H9 (cell line): ENCODE results near the gene STARD3. TPM values are rescaled to one million over a fixed set of nuclear protein-coding genes. Genes with fewer than 3 reads are reported as not detected.
A peak's percentile ranks its signal among the peaks of the same experiment; 100 is the strongest.

Experiments
- DNase-seq: peaks from one replicate; pipeline ENCODE4 v3.0.0-alpha.2; 2017
- H2AFZ ChIP-seq: one replicate; pipeline ENCODE4 v1.6.1; 2013; ENCODE audit warnings: mild to moderate bottlenecking, low read length, control low read depth, moderate library complexity
- H2AK5ac ChIP-seq: 2 replicates; pipeline ENCODE4 v1.6.1; 2013; ENCODE audit warnings: low read length, control low read depth, mixed read lengths; ENCODE audit not compliant: insufficient read length
- H2BK120ac ChIP-seq: one replicate; pipeline ENCODE4 v1.6.1; 2013; ENCODE audit warnings: low read depth, mild to moderate bottlenecking, low read length, control low read depth, inconsistent platforms; ENCODE audit not compliant: poor library complexity, severe bottlenecking
- H2BK12ac ChIP-seq: 2 replicates; pipeline ENCODE4 v1.6.1; 2013; ENCODE audit warnings: low read length, control low read depth, mixed read lengths, low read depth; ENCODE audit not compliant: insufficient read length
- H2BK15ac ChIP-seq: 2 replicates; pipeline ENCODE4 v1.6.1; 2013; ENCODE audit warnings: low read depth, low read length, control low read depth
- H2BK20ac ChIP-seq: one replicate; pipeline ENCODE4 v1.6.1; 2013; ENCODE audit warnings: low read depth, mild to moderate bottlenecking, low read length, control low read depth, inconsistent platforms; ENCODE audit not compliant: poor library complexity, severe bottlenecking
- H2BK5ac ChIP-seq: 2 replicates; pipeline ENCODE4 v1.6.1; 2013; ENCODE audit warnings: low read length, control low read depth, mixed read lengths; ENCODE audit not compliant: insufficient read length
- H3K14ac ChIP-seq: 2 replicates; pipeline ENCODE4 v1.6.1; 2013; ENCODE audit warnings: low read length, control low read depth; ENCODE audit not compliant: insufficient read depth
- H3K18ac ChIP-seq: 2 replicates; pipeline ENCODE4 v1.6.1; 2013; ENCODE audit warnings: low read depth, mild to moderate bottlenecking, mixed read lengths, low read length, control low read depth; ENCODE audit not compliant: insufficient read length
- H3K23ac ChIP-seq: 2 replicates; pipeline ENCODE4 v1.6.1; 2013; ENCODE audit warnings: low read length, control low read depth, mixed read lengths, low read depth; ENCODE audit not compliant: insufficient read length
- H3K23me2 ChIP-seq: 2 replicates; pipeline ENCODE4 v1.6.1; 2013; ENCODE audit warnings: low read depth, mild to moderate bottlenecking, mixed read lengths, low read length, control low read depth; ENCODE audit not compliant: insufficient read length, poor library complexity, severe bottlenecking
- H3K27ac ChIP-seq: 2 replicates; pipeline ENCODE4 v1.5.1; 2013; ENCODE audit warnings: low read length, control low read depth, mixed read lengths, low read depth; ENCODE audit not compliant: insufficient read length
- H3K27me3 ChIP-seq: 2 replicates; pipeline ENCODE4 v1.6.1; 2013; ENCODE audit warnings: low read length, control low read depth, inconsistent platforms; ENCODE audit not compliant: insufficient read depth
- H3K4ac ChIP-seq: 2 replicates; pipeline ENCODE4 v1.6.1; 2013; ENCODE audit warnings: low read depth, mild to moderate bottlenecking, control low read depth, inconsistent platforms, low read length, moderate library complexity
- H3K4me1 ChIP-seq: 2 replicates; pipeline ENCODE4 v1.6.1; 2013; ENCODE audit warnings: low read length, control low read depth, inconsistent platforms; ENCODE audit not compliant: insufficient read depth
- H3K4me2 ChIP-seq: 2 replicates; pipeline ENCODE4 v1.6.1; 2013; ENCODE audit warnings: low read length, control low read depth, mixed read lengths; ENCODE audit not compliant: insufficient read length, insufficient read depth
- H3K56ac ChIP-seq: 2 replicates; pipeline ENCODE4 v1.6.1; 2013; ENCODE audit warnings: low read depth, mild to moderate bottlenecking, mixed read lengths, low read length, control low read depth; ENCODE audit not compliant: insufficient read length
- H3K79me1 ChIP-seq: 2 replicates; pipeline ENCODE4 v1.6.1; 2013; ENCODE audit warnings: low read depth, mild to moderate bottlenecking, moderate library complexity, low read length, control low read depth, inconsistent platforms; ENCODE audit not compliant: insufficient read depth, poor library complexity, severe bottlenecking
- H3K79me2 ChIP-seq: 2 replicates; pipeline ENCODE4 v1.6.1; 2013; ENCODE audit warnings: low read length, control low read depth, inconsistent platforms; ENCODE audit not compliant: insufficient read depth
- H3K9ac ChIP-seq: 2 replicates; pipeline ENCODE4 v1.6.1; 2013; ENCODE audit warnings: low read length, control low read depth, mixed read lengths; ENCODE audit not compliant: insufficient read length; ENCODE audit errors: extremely low read depth
- H3K9me3 ChIP-seq: one replicate; pipeline ENCODE4 v1.6.1; 2013; ENCODE audit warnings: low read depth, low read length, inconsistent platforms; ENCODE audit not compliant: control insufficient read depth
- H3T11ph ChIP-seq: one replicate; pipeline ENCODE4 v1.6.1; 2013; ENCODE audit warnings: mild to moderate bottlenecking, low read length, control low read depth, inconsistent platforms
- H4K20me1 ChIP-seq: one replicate; pipeline ENCODE4 v1.6.1; 2013; ENCODE audit not compliant: control insufficient read depth, insufficient read length, insufficient read depth
- H4K5ac ChIP-seq: 2 replicates; pipeline ENCODE4 v1.6.1; 2013; ENCODE audit warnings: low read depth, mild to moderate bottlenecking, mixed read lengths, low read length, control low read depth; ENCODE audit not compliant: insufficient read length
- H4K8ac ChIP-seq: replicated peaks from 2 replicates; pipeline ENCODE4 v1.6.1; 2013; ENCODE audit warnings: low read length, control low read depth, mixed read lengths, low read depth; ENCODE audit not compliant: insufficient read length
- H4K91ac ChIP-seq: 2 replicates; pipeline ENCODE4 v1.6.1; 2013; ENCODE audit warnings: low read depth, mild to moderate bottlenecking, moderate library complexity, mixed read lengths, low read length, control low read depth; ENCODE audit not compliant: insufficient read length
- H3K27ac Mint-ChIP-seq, 3 experiments: 2 replicates in 2 of 3; 3 replicates in 1 of 3; pipeline ENCODE4 v1.8.0; 2020 to 2021; ENCODE audit warnings: mixed read lengths in 3 of 3, mild to moderate bottlenecking in 1 of 3, moderate library complexity in 1 of 3
- H3K27me3 Mint-ChIP-seq: 2 replicates; pipeline ENCODE4 v1.8.0; 2021; ENCODE audit warnings: low read depth, mild to moderate bottlenecking, moderate library complexity, mixed read lengths
- H3K36me3 Mint-ChIP-seq, 3 experiments: 2 replicates in 2 of 3; 3 replicates in 1 of 3; pipeline ENCODE4 v1.8.0; 2020 to 2021; ENCODE audit warnings: low read depth in 3 of 3, mixed read lengths in 3 of 3; ENCODE audit not compliant: insufficient read depth in 1 of 3
- H3K4me1 Mint-ChIP-seq, 2 experiments: 2 replicates each; pipeline ENCODE4 v1.8.0; 2020; ENCODE audit warnings: mixed read lengths in 2 of 2
- H3K4me3 Mint-ChIP-seq, 2 experiments: 2 replicates in 1 of 2; 3 replicates in 1 of 2; pipeline ENCODE4 v1.8.0; 2020 to 2021; ENCODE audit warnings: mild to moderate bottlenecking in 2 of 2, mixed read lengths in 2 of 2, moderate library complexity in 1 of 2
- H3K9me3 Mint-ChIP-seq, 2 experiments: 2 replicates in 1 of 2; 3 replicates in 1 of 2; pipeline ENCODE4 v1.8.0; 2020; ENCODE audit warnings: mild to moderate bottlenecking in 2 of 2, mixed read lengths in 2 of 2, moderate library complexity in 1 of 2
- CTCF ChIP-seq: fragments of 200-600 bp; sonication (generic); conservative IDR thresholded peaks from 3 replicates; pipeline ENCODE4 v1.8.0; 2021; ENCODE audit warnings: antibody characterized with exemption, mild to moderate bottlenecking
- WGBS: extraction: QIAGEN DNeasy Blood & Tissue Kit; methylation state at CpG from one replicate; pipeline ENCODE4 v1.1.7; 2013; ENCODE audit warnings: missing lambda C conversion rate, low lambda C conversion rate, mixed read lengths; ENCODE audit not compliant: insufficient read length; ENCODE audit errors: extremely low coverage; 5-methylcytosine and 5-hydroxymethylcytosine counted together
- total RNA-seq: library from RNA; stranded (reverse); gene quantifications from 2 replicates; pipeline ENCODE4 v1.2.1, GENCODE V29; 2021

Gene STARD3
- total RNA-seq, 1 experiment from 2014 or later = 51.3 TPM

- no peak overlapping the region for H3K18ac ChIP-seq
- H3K23ac ChIP-seq = no peak overlapping the region
- Mint-ChIP-seq H3K27me3 (no peaks in the 10 kb centered on the region; the same call in 1 of the 2 replicates), H3K9me3 (no peaks in the 10 kb centered on the region), H3K27ac (peak overlapping the region in 2 of 3 experiments; percentile 25 to 90; a peak in 3 of 7 replicates), H3K36me3 (peaks cover 0 to 14% (median 2%) of the 10 kb centered on the region in 3 experiments; a peak in 6 of 7 replicates), H3K4me3 (no peak overlapping the region), H3K4me1 (peaks cover 37 to 63% of the 10 kb centered on the region in 2 experiments)
- no peak overlapping the region for H2BK20ac ChIP-seq
- H3K56ac ChIP-seq = no peak overlapping the region
- H4K8ac ChIP-seq = no peak overlapping the region
- peaks cover 9% of the 10 kb centered on the region; the same call in 1 of the 2 replicates for H3K4me1 ChIP-seq
- no peak overlapping the region for H2AFZ ChIP-seq
- no peaks in the 10 kb centered on the region for H3K9me3 ChIP-seq
- no peak overlapping the region for H3K9ac ChIP-seq
- no peak overlapping the region for H3T11ph ChIP-seq
- no peaks in the 10 kb centered on the region for H4K20me1 ChIP-seq
- H3K23me2 ChIP-seq = no peaks in the 10 kb centered on the region
- no peak overlapping the region for H2BK15ac ChIP-seq
- H3K79me2 ChIP-seq = no peaks in the 10 kb centered on the region
- H3K14ac ChIP-seq = no peak overlapping the region
- H3K27ac ChIP-seq = no peak overlapping the region
- no peak overlapping the region for H2BK120ac ChIP-seq
- no peak overlapping the region for H2BK5ac ChIP-seq
- no peak overlapping the region for H3K4ac ChIP-seq
- H2AK5ac ChIP-seq = no peak overlapping the region
- H4K5ac ChIP-seq = no peak overlapping the region
- H3K27me3 ChIP-seq = no peaks in the 10 kb centered on the region
- WGBS = no CpG with 5 or more reads among the region's 11 CpGs
- no peak overlapping the region for H3K4me2 ChIP-seq
- no peak for DNase-seq
- H2BK12ac ChIP-seq = no peak overlapping the region
- no peaks in the 10 kb centered on the region for H3K79me1 ChIP-seq
- no peak for TF ChIP-seq CTCF
- no peak overlapping the region for H4K91ac ChIP-seq
Observed at GRCh38 chr17:39650121-39650579, 13.2 kb downstream of the STARD3 start.
